Activated CD8-positive, alpha-beta T cell treated with anti-CD3 and anti-CD28 coated beads, Interleukin-2, amount 10 ng/mL, durations not matched to agents 7 days and 5 days (primary cell): ENCODE data around the gene NCKAP1. TPM values are rescaled to one million over a fixed set of nuclear protein-coding genes. Genes with fewer than 3 reads are reported as not detected.

Experiments used
- ATAC-seq: fragments of 150-1000 bp; cut with Tn5 transposase; one replicate; pipeline ENCODE4 v1.10.0; 2021; ENCODE audit warnings: moderate library complexity
- CTCF ChIA-PET: fragments of 350-600 bp; sonication (Branson Sonifier 250); formaldehyde crosslinking; loops from one replicate; lab custom pipeline; 2021; ENCODE audit warnings: antibody characterized with exemption; lab: Charles Lee
- POLR2A ChIA-PET: fragments of 350-600 bp; sonication (Branson Sonifier 250); formaldehyde crosslinking; loops from one replicate; lab custom pipeline; 2021; ENCODE audit warnings: antibody characterized with exemption; lab: Charles Lee
- DNase-seq: peaks from one replicate; pipeline ENCODE4 v3.0.0-alpha.2; 2020
- H3K27ac Mint-ChIP-seq: one replicate; pipeline ENCODE4 v1.8.0; 2021; ENCODE audit warnings: mild to moderate bottlenecking, mixed read lengths
- H3K27me3 Mint-ChIP-seq: one replicate; pipeline ENCODE4 v1.8.0; 2021; ENCODE audit warnings: low read depth, mixed read lengths
- H3K36me3 Mint-ChIP-seq: one replicate; pipeline ENCODE4 v1.8.0; 2021; ENCODE audit warnings: low read depth, mixed read lengths
- H3K4me1 Mint-ChIP-seq: one replicate; pipeline ENCODE4 v1.8.0; 2021; ENCODE audit warnings: low read depth, mixed read lengths
- H3K4me3 Mint-ChIP-seq: one replicate; pipeline ENCODE4 v1.8.0; 2021; ENCODE audit warnings: mild to moderate bottlenecking, mixed read lengths
- H3K9me3 Mint-ChIP-seq: one replicate; pipeline ENCODE4 v1.8.0; 2022; ENCODE audit warnings: mixed read lengths; ENCODE audit not compliant: insufficient read depth
- total RNA-seq, 2 experiments: library from RNA; stranded (reverse); gene quantifications; one replicate each; pipeline ENCODE4 v1.2.3, GENCODE V29; 2021

Gene NCKAP1
- total RNA-seq, 2 experiments from 2014 or later: 0.50 to 0.52 TPM

DNA sequence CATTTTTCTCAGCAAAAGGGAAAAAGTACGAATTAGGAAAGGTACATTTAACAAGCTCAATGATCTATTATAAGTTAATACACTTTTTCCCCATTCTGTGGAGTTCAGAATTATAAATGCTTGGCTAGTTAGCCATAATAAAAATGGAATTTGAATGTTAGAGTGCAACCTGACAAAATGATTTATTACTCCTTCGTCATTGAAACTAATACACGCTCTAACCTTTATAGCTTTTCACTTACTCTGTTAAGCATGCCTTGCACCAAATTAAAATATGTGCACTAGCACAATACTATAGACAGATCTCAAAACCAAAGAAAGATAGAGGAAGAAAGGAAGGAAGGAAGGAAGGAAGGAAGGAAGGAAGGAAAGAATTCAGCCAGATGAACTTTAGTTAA lies 125.7 kb downstream of the NCKAP1 start:
- ChIA-PET CTCF (interaction anchor here (1.2 kb wide), 1 partner anchor 34 kb away, joined by 3 read pairs; no protein-coding TSS in a partner anchor), POLR2A (no interaction called here)
- no peaks in the 10 kb centered on the region for H3K36me3 Mint-ChIP-seq
- H3K9me3 Mint-ChIP-seq: no peaks in the 10 kb centered on the region
- H3K4me3 Mint-ChIP-seq: no peak overlapping the region
- peaks cover 13% of the 10 kb centered on the region for H3K27me3 Mint-ChIP-seq
- no peak for ATAC-seq
- DNase-seq: no peak
- H3K27ac Mint-ChIP-seq: no peak overlapping the region
- H3K4me1 Mint-ChIP-seq: no peaks in the 10 kb centered on the region

DNA sequence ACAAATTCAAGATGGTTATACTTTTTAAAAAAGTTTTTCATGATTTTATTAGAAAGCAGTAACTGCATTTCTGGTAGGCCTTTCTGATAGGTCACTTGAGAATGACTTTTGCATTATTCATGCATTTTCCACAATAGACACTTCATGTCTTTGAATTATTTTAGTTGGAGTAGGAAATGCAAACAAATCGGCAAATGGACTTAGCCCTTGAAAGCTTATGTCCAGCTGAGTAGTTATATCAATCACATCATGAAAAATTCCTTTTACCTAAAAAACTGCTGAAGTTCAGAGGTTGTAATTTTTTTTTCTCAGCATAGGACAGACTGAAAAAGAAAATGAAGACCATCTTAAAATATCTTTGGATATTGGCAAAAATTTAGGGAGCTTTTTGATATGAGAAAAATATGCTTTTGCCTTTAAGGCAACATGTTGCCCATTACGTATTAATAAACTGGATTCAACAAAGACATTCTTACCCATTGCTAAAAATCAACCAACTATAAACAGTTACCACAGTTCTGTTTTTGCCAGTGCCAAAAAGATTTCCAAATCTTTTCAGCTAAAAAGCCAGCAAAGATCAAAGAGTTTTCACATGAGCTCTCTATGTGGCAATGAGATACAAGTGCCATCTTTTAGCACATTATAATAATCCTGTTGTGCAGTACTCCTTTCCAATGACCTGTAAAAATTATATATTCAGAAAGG lies 126.3 kb downstream of the NCKAP1 start:
- ATAC-seq (no peak), DNase-seq (no peak)
- CTCF ChIA-PET: interaction anchor here (1.2 kb wide), 1 partner anchor 34 kb away, joined by 3 read pairs; no protein-coding TSS in a partner anchor
- Mint-ChIP-seq H3K27ac (no peak overlapping the region), H3K36me3 (no peaks in the 10 kb centered on the region), H3K4me3 (no peak overlapping the region), H3K27me3 (peaks cover 13% of the 10 kb centered on the region), H3K4me1 (no peaks in the 10 kb centered on the region), H3K9me3 (no peaks in the 10 kb centered on the region)
- POLR2A ChIA-PET: interaction anchor here (0.6 kb wide), 1 partner anchor 19 kb away, joined by 3 read pairs; no protein-coding TSS in a partner anchor

DNA sequence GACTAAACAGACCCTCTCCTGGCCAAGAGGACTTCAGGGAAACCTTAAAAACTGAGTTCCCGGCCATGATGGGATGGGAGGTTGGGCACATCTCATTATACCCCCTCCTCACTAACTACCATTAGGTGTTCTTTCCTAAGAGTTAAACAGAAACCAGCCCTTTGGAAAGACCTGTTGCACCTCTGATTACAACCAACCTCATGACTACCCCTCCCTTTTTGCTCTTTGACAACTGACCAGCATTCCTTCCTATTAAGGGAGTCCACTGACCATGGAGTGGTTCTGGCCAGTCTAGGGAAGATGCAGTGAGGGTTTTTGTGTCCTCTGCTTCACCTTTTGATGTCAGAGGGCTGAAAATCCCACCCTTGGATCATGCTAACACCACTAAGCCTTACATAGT lies 127.3 kb downstream of the NCKAP1 start:
- DNase-seq (no peak), ATAC-seq (no peak)
- Mint-ChIP-seq H3K27ac (no peak overlapping the region), H3K4me1 (no peaks in the 10 kb centered on the region), H3K27me3 (peaks cover 13% of the 10 kb centered on the region), H3K9me3 (no peaks in the 10 kb centered on the region), H3K36me3 (no peaks in the 10 kb centered on the region), H3K4me3 (no peak overlapping the region)
- ChIA-PET CTCF (no interaction called here), POLR2A (no interaction called here)

DNA sequence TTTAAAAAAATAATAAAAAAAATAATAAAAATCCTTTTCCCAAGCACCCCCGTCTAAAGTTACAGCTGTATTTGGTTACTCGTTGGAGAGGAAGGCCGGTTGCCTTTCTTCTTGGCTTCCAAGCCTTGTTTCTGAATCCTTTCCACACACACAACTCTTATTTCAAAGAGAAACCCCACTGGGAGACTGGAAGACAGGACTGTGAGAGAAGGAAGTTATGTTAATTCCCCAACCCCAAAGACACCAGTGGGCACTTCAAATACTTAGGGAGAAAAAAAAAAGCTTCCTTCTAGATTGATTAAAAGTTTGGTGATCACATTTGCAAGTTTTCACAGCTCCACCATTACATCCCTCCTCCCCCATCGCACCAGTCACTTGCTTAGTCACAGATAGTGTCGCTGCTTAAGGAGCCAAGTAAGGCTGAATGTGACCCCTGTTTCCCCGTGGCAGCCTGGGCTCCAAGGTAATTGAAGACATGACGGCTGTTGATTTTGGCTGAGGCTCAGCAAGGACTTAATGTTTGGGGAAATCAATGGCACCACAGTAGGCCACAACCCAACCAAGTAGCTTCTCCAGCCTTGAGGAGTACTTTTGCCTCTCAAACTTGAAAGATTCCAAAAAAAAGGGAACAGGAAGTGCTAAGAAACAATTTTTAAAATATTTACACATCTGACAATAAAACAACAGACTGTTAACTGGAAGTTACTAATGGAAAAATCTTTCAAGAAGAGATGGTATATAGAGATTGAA lies 131.0 kb downstream of the NCKAP1 start:
- ChIA-PET POLR2A (no interaction called here), CTCF (no interaction called here)
- H3K4me3 Mint-ChIP-seq: no peak overlapping the region
- H3K36me3 Mint-ChIP-seq: no peaks in the 10 kb centered on the region
- H3K27me3 Mint-ChIP-seq: peaks cover 4% of the 10 kb centered on the region
- ATAC-seq: no peak
- no peaks in the 10 kb centered on the region for H3K9me3 Mint-ChIP-seq
- H3K4me1 Mint-ChIP-seq: no peaks in the 10 kb centered on the region
- no peak for DNase-seq
- H3K27ac Mint-ChIP-seq: no peak overlapping the region

DNA sequence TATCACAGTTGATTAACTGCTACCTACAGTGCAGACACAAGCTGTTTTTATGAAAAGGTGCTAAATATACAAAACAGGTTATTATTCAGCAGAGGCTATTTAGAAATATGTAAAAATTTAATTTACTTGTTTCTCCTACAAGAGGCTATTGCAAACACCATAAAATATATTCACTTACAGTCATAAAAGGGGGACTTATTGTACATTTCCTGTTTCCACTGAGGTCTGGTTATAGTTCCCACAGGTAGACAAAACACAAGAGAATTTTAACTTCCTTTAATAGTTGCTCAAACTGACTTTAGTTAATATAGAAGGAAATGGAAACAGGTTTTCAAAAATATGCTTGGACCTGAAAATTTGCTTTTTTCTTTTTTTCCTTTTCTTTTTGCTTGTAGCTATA lies 131.8 kb downstream of the NCKAP1 start:
- no peak for ATAC-seq
- Mint-ChIP-seq H3K36me3 (no peaks in the 10 kb centered on the region), H3K4me3 (no peak overlapping the region), H3K4me1 (no peaks in the 10 kb centered on the region), H3K27me3 (peaks cover 4% of the 10 kb centered on the region), H3K27ac (no peak overlapping the region), H3K9me3 (no peaks in the 10 kb centered on the region)
- no peak for DNase-seq
- ChIA-PET CTCF (no interaction called here), POLR2A (no interaction called here)

DNA sequence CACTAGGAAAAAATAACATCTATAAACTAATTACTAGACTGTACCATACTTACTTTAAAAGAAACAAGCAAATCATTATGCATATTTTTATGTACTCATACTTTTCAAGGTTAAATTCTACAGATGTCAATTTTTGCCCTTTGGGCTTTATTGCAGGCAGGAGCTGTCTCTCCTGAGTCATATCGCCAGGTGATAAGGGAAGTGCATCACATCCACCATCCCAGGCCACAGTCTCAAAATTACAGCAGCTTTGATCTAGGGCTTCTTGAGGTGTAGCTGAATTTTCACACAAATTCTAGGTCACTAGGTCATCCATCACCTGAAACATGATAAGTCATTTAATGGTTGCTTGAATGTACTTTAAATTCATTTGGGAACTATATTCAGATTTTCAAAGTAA lies 133.4 kb downstream of the NCKAP1 start:
- ATAC-seq (no peak), DNase-seq (no peak)
- Mint-ChIP-seq H3K4me1 (no peaks in the 10 kb centered on the region), H3K27ac (no peak overlapping the region), H3K27me3 (peaks cover 7% of the 10 kb centered on the region), H3K4me3 (no peak overlapping the region), H3K36me3 (no peaks in the 10 kb centered on the region), H3K9me3 (no peaks in the 10 kb centered on the region)
- ChIA-PET POLR2A (no interaction called here), CTCF (no interaction called here)

DNA sequence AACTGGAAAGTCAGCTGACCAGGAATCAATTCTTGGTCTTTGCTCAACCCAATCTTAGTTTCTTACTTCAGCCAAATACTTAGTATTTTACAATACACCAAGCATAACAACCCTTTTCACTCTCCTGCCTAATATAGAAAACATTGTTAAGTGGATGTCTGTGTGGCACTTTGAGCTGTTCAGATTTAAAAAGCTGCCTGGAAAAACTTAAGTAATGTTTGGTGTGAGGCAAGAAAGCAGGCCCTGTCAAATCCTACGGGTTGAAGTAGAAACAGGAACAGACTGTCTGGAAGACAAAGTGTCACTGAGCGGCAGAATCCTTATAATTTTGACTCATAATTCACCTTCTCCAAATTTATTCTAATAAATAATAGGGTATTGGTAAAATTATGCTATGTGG lies 134.7 kb downstream of the NCKAP1 start:
- ChIA-PET POLR2A (no interaction called here), CTCF (interaction anchor here (0.8 kb wide), 1 partner anchor 11 kb away, joined by 3 read pairs; no protein-coding TSS in a partner anchor)
- peaks cover 5% of the 10 kb centered on the region for H3K4me1 Mint-ChIP-seq

DNA sequence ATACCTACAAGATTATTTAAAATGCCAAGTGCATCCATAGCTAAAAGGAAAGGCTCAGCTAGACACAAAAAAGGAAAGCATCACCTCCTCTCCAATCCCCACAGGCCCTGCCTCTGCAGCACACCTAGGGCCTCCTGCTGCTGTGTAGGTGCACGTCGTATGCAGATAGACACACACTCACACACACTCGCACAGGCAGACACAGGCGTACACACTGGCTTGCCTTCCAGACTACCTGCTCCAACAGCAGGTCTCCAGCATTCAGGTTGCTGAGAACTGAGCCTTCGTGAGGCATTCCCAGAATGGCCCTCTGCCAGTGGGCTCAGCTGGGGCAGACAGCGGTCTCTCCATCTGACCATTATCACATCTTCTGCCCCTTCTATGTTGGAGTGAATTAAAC lies 136.5 kb downstream of the NCKAP1 start:
- no peaks in the 10 kb centered on the region for H3K9me3 Mint-ChIP-seq
- DNase-seq (no peak), ATAC-seq (no peak)
- CTCF ChIA-PET: no interaction called here
- H3K27ac Mint-ChIP-seq: no peak overlapping the region
- H3K4me3 Mint-ChIP-seq: no peak overlapping the region
- peaks cover 5% of the 10 kb centered on the region for H3K4me1 Mint-ChIP-seq
- H3K27me3 Mint-ChIP-seq: peaks cover 9% of the 10 kb centered on the region
- POLR2A ChIA-PET: no interaction called here
- no peaks in the 10 kb centered on the region for H3K36me3 Mint-ChIP-seq

More for the DNA sequence above, 134.7 kb downstream of the NCKAP1 start:
- ATAC-seq: no peak
- no peak overlapping the region for H3K4me3 Mint-ChIP-seq
- no peaks in the 10 kb centered on the region for H3K9me3 Mint-ChIP-seq
- no peak for DNase-seq
- H3K27me3 Mint-ChIP-seq: peaks cover 2% of the 10 kb centered on the region
- H3K27ac Mint-ChIP-seq: no peak overlapping the region
- no peaks in the 10 kb centered on the region for H3K36me3 Mint-ChIP-seq

DNA sequence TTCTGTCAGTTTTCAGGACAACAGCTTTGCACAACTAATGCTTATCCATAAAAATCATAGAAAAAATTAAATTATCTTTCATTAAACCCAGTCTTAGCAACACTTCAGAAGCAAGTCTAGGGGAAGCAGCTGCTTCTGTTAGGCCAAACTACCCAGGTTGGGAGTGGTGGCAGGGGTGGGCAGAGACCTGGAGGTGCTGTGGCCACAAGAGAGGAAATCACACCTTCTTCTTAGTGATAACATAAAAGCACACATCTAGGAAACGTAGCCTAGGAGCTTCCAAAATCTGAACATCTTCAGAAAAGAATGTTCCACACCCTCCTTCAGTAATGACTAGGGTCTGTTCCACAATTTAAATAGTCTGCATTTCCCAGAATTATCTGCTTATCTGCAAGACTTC lies 139.5 kb downstream of the NCKAP1 start:
- Mint-ChIP-seq H3K36me3 (no peaks in the 10 kb centered on the region), H3K27me3 (peaks cover 10% of the 10 kb centered on the region), H3K27ac (no peak overlapping the region), H3K4me1 (peaks cover 5% of the 10 kb centered on the region), H3K9me3 (no peaks in the 10 kb centered on the region), H3K4me3 (no peak overlapping the region)
- ATAC-seq: no peak
- ChIA-PET POLR2A (no interaction called here), CTCF (no interaction called here)
- DNase-seq: no peak

DNA sequence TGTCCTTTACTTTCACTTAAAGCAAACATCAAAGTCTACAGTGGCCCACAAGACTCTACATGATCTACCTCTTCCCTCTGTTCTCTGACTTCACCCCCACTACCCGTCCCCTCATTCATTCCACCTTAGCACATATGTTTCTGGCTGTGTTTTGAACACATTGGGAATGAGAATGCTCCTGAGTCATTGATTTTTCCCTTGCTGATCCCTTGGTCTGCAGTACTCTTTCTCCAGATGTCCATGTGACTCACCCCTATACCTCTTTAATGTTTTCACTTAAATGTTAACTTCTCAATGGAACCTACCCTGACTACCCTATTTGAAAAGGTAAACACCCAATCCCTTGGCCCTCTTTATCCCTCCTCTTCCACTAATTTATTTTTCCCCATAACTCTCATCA lies 141.1 kb downstream of the NCKAP1 start:
- H3K36me3 Mint-ChIP-seq: no peaks in the 10 kb centered on the region
- POLR2A ChIA-PET: no interaction called here
- H3K27me3 Mint-ChIP-seq: peaks cover 10% of the 10 kb centered on the region
- peaks cover 5% of the 10 kb centered on the region for H3K4me1 Mint-ChIP-seq
- no peak for DNase-seq
- no peaks in the 10 kb centered on the region for H3K9me3 Mint-ChIP-seq
- H3K27ac Mint-ChIP-seq: no peak overlapping the region
- H3K4me3 Mint-ChIP-seq: no peak overlapping the region
- CTCF ChIA-PET: no interaction called here
- no peak for ATAC-seq

DNA sequence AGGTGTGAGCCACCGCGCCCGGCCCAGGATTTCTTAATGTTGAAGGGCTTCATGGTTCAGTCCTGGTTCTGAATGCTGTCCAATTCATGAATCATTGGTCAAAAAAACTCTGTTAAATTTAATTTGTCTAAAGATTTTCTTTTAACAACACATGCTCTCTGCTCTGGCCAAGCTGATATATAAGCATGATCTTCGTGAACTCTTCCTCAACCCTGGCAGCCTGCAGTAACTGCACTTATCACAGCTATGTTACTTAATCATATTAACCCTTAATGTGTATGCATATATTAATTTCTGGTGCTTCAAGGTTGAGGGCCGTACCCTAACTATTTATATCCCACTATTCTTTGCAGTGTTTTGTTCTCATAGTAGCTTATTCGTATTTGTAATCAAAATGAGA lies 142.5 kb downstream of the NCKAP1 start:
- POLR2A ChIA-PET: no interaction called here
- CTCF ChIA-PET: no interaction called here
- Mint-ChIP-seq H3K9me3 (no peaks in the 10 kb centered on the region), H3K27me3 (peaks cover 13% of the 10 kb centered on the region), H3K36me3 (no peaks in the 10 kb centered on the region), H3K4me1 (peaks cover 5% of the 10 kb centered on the region), H3K4me3 (no peak overlapping the region), H3K27ac (no peak overlapping the region)
- ATAC-seq: no peak
- no peak for DNase-seq

DNA sequence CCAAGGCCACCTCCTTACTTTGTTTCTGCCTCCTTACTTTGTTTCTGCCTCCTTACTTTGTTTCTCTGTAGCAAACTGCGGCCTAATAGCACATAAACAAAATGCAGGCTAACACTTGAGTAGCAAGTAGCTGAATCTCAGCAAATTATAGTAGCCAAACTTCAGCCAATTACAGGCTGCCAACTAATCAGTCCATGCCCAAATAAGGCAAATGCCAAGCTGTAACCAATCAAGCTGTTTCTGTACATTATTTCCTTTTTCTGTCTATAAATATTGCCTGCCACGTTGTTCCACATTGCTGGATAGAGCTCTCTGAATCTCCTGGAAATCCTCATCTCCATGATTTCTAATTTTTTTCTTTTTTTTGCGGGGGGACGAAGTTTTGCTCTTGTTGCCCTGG lies 143.1 kb downstream of the NCKAP1 start:
- Mint-ChIP-seq H3K9me3 (no peaks in the 10 kb centered on the region), H3K4me3 (no peak overlapping the region), H3K4me1 (peaks cover 5% of the 10 kb centered on the region), H3K27me3 (peaks cover 14% of the 10 kb centered on the region), H3K36me3 (no peaks in the 10 kb centered on the region), H3K27ac (no peak overlapping the region)
- ChIA-PET POLR2A (no interaction called here), CTCF (no interaction called here)
- ATAC-seq (no peak), DNase-seq (no peak)
